ENCODE data around the gene PPP2R1B.

PPP2R1B gene

DNA sequence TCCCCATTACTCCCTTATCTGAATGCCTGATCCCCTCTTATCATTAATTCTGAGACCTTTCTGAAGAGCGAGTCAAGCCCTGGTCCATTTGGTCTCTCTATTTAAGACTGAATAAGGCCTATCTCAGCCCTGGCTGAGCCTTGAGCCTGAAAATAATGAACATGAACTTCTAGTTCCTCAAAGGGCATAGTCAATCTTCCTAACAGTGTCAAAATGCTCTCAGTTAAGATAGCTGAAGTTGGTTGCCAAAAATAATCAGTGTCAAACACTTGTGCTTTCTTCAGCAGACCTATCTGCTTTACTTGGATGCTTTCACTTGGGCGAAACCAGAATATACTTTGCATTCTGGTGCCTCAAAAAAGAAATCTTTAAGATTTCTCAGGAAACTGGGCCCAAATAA is 42.6 kb upstream of the PPP2R1B start:
- H3K4me3 ChIP-seq (replicated peaks in 1 of 2; ENCODE audit: low read depth in 2 of 2, low read length in 2 of 2) = no peak overlapping the region
- DNase-seq (ENCODE audit: low read depth in 2 of 2) = no peak
- TF ChIP-seq, protein P1, sequence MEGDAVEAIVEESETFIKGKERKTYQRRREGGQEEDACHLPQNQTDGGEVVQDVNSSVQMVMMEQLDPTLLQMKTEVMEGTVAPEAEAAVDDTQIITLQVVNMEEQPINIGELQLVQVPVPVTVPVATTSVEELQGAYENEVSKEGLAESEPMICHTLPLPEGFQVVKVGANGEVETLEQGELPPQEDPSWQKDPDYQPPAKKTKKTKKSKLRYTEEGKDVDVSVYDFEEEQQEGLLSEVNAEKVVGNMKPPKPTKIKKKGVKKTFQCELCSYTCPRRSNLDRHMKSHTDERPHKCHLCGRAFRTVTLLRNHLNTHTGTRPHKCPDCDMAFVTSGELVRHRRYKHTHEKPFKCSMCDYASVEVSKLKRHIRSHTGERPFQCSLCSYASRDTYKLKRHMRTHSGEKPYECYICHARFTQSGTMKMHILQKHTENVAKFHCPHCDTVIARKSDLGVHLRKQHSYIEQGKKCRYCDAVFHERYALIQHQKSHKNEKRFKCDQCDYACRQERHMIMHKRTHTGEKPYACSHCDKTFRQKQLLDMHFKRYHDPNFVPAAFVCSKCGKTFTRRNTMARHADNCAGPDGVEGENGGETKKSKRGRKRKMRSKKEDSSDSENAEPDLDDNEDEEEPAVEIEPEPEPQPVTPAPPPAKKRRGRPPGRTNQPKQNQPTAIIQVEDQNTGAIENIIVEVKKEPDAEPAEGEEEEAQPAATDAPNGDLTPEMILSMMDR (IDR thresholded peaks at IDR 0.05; ENCODE audit: low read depth, low read length) = no peak

- TF ChIP-seq, protein P1 (IDR thresholded peaks at IDR 0.05; ENCODE audit: low read depth, low read length) = no peak
- DNase-seq (ENCODE audit: low read depth in 2 of 2) = no peak
- no peak overlapping the region for H3K4me3 ChIP-seq (replicated peaks in 1 of 2; ENCODE audit: low read depth in 2 of 2, low read length in 2 of 2)
These were observed 41.9 kb upstream of the PPP2R1B start for GRCh38 chr11:111808063-111808588.

GRCh38 chr11:111807076-111807475 is 40.9 kb upstream of the PPP2R1B start:
- TF ChIP-seq, protein P1 (IDR thresholded peaks at IDR 0.05; ENCODE audit: low read depth, low read length) = no peak
- DNase-seq (ENCODE audit: low read depth in 2 of 2) = no peak
- no peak overlapping the region for H3K4me3 ChIP-seq (replicated peaks in 1 of 2; ENCODE audit: low read depth in 2 of 2, low read length in 2 of 2)

GRCh38 chr11:111801135-111801534 is 34.9 kb upstream of the PPP2R1B start:
- TF ChIP-seq, protein P1 (IDR thresholded peaks at IDR 0.05; ENCODE audit: low read depth, low read length) = no peak
- no peak for DNase-seq (ENCODE audit: low read depth in 2 of 2)
- no peak overlapping the region for H3K4me3 ChIP-seq (replicated peaks in 1 of 2; ENCODE audit: low read depth in 2 of 2, low read length in 2 of 2)

DNA sequence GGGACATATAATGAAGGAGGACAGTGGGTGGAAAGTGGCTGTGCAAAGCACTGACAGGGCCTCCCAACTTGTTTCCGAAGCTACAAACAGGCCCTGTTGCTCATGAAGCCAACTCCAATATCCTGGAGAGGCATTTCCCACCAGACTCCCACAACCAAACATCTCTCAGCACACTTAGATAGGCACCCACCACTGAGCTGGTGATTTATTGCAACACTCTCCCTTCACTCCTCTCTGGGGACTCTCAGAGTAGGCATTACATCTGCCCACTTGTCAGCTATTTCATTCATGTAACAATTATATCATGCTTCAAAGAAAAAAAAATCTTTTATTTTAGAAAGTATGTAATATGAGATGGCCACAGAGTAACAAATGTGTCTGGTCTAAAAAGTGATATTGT is 32.1 kb upstream of the PPP2R1B start:
- DNase-seq (ENCODE audit: low read depth in 2 of 2) = no peak
- TF ChIP-seq, protein P1 (IDR thresholded peaks at IDR 0.05; ENCODE audit: low read depth, low read length) = no peak
- H3K4me3 ChIP-seq (replicated peaks in 1 of 2; ENCODE audit: low read depth in 2 of 2, low read length in 2 of 2) = no peak overlapping the region

DNA sequence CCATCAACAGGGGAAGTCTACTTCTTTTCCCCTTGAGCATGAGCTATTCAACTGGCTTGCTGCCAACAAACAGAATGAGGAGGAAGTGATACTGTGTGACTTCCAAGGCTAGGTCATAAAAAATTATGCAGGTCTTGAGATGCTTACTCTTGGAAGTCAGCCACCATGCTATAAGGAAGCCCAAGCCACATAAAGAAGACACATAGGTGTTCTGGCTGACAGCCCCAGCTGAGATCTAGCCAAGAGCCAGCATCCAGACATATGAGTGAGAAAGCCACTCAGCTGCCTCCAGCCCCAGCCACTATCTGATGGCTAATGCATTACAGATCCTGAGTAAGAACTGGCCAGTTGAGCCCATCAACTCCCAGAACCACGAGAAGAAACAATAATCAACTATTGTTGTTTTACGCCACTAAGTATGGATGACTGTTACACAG is 31.0 kb upstream of the PPP2R1B start:
- H3K4me3 ChIP-seq (replicated peaks in 1 of 2; ENCODE audit: low read depth in 2 of 2, low read length in 2 of 2) = no peak overlapping the region
- DNase-seq (ENCODE audit: low read depth in 2 of 2) = peak; percentile 54 to 68
- TF ChIP-seq, protein P1 (IDR thresholded peaks at IDR 0.05; ENCODE audit: low read depth, low read length) = no peak

DNA sequence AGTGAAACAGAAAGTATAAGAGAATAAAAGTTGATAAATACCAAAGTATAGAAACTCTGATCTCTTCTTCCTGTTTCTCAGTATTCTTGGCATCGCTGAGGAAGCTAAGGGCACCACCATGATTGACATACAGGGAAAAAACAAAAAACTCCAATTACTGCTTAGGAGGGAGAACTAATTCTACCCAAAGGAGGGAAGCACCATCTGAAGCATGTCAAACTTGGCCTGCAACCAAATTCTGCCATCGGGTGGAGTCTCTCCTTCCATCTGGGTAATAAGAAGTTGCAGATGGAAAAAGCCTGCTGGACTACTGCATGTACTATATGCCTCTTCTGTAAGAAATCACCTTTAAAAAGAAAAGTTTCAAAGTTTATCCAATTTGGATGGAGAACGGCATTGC is 30.5 kb upstream of the PPP2R1B start:
- DNase-seq (ENCODE audit: low read depth in 2 of 2) = no peak
- TF ChIP-seq, protein P1 (IDR thresholded peaks at IDR 0.05; ENCODE audit: low read depth, low read length) = no peak
- no peak overlapping the region for H3K4me3 ChIP-seq (replicated peaks in 1 of 2; ENCODE audit: low read depth in 2 of 2, low read length in 2 of 2)

Measured in cardiac fibroblast (primary cell).